ENCODE measurements around the gene YBEY.

The YBEY gene

DNA sequence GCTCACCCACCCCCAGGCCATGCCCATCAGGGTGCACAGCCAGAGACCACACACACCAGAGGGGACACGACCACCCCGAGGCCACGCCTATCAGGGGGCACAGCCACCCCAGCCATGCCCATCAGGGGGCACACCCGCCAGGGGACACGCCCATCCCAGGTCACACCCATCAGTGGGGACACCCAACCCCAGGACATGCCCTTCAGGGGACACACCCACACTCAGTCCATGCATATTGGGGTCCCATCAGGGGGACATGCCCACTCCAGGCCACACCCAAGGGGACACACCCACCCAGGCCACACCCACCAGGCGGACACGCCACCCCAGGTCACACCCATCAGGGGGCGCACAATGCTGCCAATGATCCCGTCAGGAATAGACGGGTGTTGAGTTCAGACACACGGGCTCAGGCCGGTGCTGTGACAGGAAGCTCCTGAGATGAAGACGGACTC, 21.4 kb upstream of the YBEY start:
- no peak for DNase-seq (ENCODE audit: low read depth)

DNA sequence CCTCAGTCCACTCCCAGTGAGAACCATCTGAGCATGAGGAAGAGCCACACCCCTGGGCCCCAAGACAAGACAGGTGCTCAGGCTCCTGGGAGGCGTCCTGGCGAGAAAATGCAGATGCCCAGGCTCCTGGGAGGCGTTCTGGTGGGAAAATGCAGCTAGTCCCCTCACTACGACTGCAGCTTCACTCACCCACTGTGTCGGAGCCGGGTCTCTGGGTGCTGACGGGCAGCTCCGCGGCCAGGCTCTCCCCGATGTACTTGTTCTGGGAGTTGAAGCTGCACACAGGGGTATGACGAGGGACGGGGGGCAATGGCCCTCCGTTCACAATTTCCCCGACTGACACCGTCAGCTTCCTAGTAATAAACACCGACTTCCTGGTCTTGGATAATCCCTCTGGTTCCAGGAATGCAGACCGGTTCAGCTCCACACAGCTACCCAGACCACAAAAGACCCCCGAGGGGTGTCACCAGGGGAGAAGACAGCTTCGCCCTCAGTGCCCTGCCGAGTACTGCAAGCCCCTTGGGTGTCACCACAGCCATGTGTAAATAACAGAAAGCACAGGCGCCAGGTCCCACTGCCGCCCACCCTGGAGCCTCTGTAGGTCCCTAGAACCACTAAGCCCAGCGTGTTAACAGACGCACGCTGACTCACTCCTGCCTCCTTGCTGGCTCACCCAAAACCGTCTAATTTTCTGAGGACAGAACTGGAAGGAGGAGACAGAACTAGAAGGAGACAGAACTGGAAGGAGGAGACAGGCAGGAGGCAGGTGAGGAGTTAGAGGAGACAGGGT, 20.2 kb upstream of the YBEY start:
- no peak for DNase-seq (ENCODE audit: low read depth)

DNA sequence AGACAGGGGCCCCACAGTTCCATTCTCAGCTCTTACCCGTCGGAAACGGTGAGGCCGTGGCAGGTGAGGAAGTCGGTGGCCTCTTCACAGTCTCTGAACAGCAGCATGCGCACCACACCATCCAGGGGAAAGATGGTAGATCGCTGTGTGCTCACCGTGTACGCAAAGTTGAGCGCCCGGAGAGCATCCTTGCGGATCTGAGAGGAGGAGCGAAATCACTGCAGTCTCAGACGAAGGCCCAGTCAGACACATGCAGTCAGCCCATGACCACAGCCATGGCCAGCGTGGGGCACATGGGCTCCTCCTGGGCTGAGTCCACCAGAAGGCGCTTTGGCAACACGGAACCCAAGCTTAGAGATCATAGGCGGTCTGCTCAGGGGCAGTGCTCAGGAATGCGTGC, 19.2 kb upstream of the YBEY start:
- DNase-seq (ENCODE audit: low read depth), result no peak

DNA sequence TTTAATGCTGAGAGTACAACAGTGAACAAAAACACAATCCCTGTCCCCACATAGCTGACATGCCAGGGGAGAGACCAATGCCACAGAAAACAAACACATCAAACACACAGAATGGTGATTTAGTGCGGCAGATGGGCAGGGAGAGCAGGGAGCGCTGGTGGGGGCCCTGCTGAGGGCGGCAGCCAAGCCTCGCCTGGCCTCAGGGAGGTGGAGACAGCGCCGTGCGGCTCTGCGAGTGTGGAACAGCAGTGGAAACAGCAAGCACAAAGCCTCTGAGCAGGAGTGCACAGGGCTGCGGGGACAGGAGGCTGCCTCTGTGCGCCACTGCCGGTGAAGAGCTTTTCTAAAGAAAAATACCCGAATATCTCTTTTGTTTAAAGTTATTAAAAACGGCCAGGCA, 17.8 kb upstream of the YBEY start:
- DNase-seq (ENCODE audit: low read depth), result no peak

DNA sequence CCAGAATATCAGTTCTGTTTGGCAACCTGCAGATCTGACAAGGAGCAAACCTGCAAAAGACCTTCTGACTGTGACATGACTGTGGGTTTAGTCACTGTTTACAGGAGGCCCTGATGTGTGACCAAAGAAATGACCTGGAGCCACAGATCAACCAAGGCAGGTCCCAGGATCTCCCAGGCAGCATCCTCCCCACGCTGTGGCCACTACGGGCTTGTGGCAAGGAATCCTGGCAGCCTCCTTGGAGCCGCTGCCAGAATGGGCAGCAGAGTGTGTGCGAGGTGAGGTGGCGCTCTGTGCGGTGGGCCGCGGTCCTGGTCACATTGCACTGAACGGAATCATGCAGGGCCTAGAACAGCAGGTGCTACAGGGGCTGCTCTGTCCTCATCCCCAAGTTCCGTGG, 16.7 kb upstream of the YBEY start:
- DNase-seq (ENCODE audit: low read depth), result no peak

DNA sequence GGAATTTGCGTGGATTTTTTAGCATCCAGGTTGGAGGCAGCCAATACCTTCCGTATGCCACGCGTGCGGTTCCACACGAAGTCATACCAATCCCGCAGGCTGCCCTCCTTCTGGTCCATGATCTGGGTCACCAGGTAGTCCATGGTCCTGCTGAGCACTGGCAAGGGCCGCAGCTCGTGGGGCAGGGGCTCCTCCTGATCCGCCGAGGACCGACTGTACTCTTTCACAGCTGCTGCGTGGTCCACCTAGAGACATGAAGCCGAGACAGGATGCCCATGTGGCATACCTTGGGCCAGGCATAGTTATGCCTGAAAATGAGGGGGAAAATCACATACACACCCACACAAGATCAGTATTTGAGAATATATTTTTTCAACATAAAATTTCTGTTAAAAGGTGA, 12.8 kb upstream of the YBEY start:
- DNase-seq (ENCODE audit: low read depth), result no peak

DNA sequence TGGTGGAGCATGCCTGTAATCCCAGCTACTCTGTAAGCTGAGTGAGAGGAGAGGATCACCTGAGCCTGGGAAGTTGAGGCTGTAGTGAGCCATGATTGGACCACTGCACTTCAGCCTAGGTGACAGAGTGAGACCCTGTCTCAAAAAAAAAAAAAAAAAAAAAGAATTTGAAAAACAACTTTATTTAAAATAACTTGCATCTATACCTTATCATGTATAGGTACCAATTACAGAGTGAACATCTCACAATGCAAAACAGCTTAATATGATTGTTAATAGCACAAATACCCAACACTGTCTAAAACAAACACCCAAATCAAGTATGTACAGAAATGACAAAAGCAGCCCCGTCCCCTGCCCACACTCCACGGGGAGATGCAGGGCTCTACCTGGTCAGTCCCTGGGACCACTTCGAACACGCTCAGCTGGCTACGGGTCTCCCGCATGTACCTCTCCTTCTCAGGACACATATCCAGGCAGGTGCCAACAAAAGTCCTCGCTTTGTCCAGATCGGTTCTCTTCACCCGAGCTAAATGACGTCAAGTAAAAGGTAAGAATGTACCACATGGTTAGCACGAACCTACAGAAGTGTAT, 11.2 kb upstream of the YBEY start:
- DNase-seq (ENCODE audit: low read depth), result no peak

DNA sequence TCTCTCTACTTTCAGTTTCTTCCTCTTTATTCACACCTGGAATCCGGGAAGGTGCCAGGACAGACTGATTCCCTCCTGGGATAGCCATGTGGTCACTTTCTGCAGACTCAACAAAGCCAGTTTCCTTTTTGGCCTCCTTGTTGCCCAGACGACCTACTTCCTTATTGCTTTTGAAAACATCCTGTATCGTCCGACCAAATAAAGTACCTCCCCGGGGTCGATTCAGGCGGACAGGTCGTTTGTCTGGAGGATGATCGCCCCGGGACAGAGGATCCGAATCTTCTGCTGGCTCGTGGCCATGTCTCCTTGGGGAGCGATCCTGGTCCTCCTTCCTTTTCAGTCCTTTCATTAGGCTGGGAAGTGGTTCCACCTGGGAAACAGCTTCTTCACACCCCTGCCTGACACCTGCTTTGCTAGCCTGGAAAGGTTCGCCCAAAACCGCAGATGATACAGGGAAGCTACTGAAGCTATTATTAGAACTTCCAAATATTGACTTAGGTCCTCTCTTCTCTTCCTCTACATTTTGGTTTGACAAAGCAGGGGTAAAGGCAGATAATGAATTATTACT, 2.0 kb upstream of the YBEY start:
- no peak for DNase-seq (ENCODE audit: low read depth)

DNA sequence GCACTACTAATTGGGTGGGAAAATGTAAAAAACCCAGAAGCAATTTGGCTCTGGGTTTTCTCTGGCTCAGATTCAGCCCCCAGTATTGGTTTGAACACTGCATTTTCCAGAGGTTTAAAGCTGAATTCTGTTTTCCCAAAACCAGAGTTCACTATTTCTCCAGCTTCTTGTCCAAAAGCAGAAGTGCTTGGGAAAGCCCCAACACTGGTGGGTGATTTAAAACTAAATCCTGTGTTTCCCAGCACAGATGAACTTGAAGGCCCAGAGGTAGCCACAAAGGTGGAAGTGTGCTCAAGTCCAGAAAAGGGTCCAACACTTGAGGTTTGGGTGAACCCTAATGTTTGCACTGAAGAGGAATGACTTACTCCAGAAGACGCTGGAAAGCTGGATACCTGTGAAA, 1.4 kb upstream of the YBEY start:
- DNase-seq (ENCODE audit: low read depth), result no peak

DNA sequence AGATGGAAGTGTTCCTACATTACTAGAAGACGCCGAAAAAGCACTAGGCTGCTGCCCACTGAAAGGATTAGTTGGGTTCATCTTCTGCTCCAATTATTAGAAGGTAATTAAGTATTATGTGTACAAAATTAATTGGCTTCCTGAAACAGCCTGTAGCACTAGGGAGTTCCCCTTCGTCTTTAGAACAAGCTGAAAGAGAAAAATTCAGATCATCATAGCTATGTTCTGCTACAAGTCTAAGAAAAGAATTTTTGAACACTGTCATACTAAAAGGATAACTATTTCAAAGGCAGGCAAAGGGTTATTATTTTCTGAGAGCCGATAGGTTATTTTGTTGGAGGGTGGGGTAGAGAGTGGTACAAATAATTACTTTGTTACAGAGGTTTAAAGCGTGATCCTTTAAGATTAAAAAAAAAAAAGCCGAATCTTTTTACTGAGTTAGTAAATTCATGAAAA, 908 bp upstream of the YBEY start, which contains the start of gene MCM3AP:
MCM3AP (minus strand) TSS at position 406 of the 456 bp plus-strand sequence; CDS start at position 81, 325 bp downstream.
- no peak for DNase-seq (ENCODE audit: low read depth)

DNA sequence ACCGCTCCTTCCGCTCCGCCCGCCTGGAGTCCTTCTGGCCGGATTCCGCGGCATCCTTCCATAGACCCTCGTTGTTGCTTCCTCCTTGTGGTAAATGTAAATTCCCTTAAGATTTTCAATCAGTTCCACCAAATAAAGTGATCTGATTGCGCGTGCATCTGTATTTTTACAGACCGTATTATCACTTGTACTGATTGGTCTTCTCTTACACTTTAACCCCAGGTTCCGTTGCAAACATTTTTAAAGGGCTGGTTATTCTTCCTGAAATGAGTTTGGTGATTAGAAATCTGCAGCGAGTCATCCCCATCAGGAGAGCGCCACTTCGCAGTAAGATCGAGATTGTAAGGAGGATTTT, 483 bp downstream of the YBEY start:
- DNase-seq (ENCODE audit: low read depth), result no peak

DNA sequence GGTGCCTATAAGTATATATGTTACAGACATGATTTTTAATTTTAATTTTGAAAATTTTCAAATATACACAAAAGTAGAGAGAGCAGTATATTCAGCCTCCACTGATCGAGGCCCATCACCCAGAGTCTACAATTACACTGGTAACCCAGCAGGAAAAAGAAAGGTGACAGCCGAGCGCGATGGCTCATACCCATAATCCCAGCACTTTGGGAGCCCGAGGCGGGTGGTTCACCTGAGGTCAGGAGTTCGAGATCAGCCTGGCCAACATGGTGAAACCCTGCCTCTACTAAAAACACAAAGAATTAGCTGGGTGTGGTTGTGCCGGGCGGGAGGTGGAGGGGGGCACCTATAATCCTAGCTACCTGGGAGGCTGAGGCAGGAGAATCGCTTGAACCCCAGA, 1.4 kb downstream of the YBEY start:
- no peak for DNase-seq (ENCODE audit: low read depth)

DNA sequence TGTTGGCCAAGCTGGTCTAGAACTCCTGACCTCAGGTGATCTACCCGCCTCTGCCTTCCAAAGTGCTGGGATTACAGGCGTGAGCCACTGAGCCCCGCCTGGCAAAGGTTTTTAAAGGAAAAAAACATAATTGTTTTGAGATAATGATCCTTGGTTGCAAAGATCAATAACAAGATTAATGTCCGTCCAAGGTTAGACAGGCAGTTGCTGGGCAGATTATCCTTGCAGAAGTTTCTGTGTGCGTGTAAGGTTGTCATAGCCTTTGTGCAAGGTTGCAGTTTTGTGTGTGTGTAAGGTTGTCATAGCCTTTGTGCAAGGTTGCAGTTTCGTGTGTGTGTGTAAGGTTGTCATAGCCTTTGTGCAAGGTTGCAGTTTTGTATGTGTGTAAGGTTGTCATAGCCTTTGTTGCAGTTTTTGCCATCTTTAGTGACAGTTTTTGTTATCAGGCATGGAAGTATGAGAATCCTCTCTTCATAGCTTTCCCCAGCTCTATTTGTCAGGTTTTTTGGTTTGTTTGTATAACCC, 3.6 kb downstream of the YBEY start:
- DNase-seq (ENCODE audit: low read depth), result no peak

DNA sequence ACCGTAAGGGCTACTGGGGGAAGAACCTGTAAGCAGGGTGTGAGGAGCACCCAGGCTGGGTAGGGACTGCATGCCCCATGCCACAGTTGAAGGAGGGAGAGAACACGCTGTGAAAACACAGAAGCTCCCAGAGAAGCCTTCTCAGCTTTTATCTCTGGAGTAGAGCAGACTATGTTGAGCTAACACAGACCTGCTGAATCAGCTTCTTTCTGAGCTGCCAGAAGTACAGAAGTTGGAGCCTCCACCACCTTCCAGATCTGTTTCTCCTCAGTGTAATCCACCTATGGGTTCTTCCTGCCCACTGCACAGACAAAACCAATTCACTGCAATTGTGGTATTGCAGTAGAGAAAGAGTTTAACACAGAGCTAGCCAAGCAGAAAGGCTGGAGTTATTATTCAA, 5.4 kb downstream of the YBEY start:
- no peak for DNase-seq (ENCODE audit: low read depth)

DNA sequence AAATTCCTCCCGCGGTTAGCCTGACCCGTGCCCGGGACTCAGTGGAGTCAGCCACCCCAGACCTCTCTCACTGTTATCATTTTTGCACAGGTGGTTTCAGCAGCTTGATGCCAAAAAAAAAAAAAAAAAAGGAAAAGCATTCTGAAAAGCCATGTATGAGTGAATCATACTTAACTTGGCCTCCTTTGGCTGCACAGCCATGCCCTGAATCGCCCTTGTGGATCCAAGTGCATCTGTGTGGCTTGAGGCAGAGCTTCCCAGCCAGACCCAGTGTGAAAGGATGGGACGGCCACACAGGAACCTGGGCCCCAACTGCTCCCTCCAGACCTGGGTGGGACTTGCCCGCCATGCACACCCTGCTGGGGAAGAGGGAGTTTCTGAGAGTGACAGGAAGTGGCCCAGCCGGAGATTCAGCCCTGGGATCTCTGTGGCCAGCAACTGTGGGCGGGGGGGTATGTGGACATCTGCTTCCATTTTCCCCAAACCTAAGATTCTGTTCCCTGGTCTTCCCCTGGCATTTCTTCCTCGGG, 8.6 kb downstream of the YBEY start:
- DNase-seq (ENCODE audit: low read depth), result peak; percentile 28

DNA sequence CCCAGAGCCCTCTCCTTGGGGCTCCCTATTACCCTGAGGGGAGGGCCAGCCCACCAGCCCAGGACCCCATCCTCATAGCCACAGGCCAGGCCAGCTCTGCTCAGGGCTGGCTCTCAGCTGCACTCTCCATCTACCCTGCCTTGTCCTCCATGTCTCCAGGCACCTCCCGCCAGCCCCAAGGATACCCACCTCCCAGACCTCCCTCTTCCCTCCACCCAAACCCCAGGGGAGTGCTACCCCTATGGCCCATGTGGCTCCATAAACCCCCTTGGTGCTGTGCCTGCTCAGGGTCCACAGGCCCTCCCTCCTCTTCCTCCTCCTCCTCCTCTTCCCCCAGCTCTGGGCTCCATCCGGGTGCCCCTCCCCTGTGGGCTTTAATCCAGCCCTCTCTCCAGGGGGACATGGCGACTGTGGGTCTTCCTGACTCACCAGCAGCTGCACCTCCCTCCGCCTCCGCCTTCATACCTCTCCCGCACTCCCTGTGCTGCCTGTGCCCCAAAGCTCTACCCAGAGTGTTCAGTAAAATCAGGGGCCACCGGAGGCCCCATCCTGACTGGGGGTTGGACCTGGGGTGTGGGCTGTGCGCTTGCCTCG, 9.1 kb downstream of the YBEY start:
- peak; percentile 59 for DNase-seq (ENCODE audit: low read depth)

DNA sequence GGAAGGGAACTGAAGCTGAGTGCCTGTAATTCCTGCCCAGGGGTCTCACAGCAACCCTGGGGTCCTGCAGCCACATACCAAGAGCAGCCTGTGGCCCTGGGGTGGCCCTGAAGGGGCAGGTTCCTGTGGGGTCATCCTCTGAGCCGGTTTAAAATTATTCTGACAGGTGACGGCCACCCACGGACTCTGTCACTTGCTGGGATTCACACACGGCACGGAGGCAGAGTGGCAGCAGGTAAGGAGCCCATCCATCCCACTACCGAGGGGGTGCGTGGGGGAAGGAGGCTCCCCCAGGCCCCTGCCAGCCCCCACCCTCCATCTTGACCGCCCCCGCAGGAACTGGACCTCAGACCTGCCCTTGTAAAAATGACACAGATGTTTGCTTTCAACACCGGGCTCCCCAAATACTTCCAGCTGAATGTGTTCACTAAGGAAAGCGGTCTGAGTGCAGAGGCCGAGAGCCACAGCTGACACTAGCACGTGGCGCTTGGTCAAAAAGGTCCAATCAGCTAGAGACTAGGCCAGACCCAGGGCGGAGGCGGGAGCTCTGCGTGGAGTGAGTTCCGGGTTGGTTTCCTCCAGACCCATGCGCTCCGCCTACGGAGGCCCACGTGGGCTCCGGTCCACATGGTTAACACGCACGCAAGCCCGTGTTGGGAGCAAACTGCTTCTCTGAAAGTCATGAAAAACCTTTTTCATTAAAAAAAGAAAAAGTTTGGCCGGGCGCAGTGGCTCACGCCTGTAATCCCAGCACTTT, 10.0 kb downstream of the YBEY start:
- peak; percentile 74 for DNase-seq (ENCODE audit: low read depth)

DNA sequence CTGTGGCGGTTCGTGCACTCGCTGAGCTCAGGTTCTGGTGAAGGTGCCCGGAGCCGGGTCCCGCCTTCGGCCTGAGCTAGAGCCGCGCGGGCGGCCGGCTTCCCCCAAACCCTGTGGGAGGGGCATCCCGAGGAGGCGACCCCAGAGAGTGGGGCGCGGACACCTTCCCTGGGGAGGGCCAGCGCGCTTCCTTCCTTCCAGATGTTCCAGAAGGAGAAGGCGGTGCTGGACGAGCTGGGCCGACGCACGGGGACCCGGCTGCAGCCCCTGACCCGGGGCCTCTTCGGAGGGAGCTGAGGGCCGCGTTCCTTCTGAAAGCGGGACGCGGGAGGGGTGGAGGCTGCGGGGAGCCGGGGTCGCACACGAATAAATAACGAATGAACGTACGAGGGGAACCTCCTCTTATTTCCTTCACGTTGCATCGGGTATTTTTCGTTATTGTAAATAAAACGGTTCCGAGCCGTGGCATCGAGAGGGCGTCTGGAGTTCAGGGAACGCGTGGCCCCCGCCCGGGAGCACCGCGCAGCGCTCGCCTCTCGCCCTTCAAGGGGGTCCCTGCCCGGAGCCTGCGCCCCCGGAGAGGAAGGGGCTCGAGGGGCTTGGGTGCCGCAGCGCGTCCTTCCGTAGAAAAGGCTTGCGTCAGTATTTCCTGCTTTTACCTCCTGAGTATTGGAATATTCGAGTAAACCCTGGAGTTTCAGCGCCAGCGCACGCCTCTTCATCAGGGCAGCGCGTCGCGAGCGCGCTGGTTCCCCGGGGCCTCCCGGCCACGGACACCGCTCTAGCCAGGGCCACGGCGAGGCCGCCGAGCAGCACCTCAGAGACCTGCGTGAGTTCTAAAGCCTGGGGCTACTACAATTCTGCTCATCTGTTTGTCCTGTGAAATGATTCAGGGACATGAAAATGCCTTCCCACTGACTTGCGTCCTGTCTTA, 11.5 kb downstream of the YBEY start:
- no peak for DNase-seq (ENCODE audit: low read depth)

DNA sequence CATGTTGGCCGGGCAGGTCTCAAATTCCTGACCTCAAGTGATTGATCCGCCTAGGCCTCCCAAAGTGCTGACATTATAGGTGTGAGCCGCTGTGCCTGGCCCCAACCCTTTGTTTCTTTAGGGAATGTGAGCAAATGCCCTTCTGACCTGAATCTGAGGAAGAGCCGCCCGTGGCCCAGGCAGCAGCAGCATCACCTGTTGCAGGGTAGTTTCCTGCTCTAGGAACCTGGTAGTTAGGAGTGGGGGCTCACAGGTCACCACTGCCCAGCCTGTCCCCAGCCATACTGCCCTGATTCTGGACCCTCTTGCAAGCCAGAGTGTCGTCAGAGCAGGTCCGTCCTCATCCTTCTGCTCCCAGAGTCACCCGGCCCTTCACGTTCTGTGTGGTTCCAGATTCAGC, 13.0 kb downstream of the YBEY start:
- DNase-seq (ENCODE audit: low read depth), result no peak

DNA sequence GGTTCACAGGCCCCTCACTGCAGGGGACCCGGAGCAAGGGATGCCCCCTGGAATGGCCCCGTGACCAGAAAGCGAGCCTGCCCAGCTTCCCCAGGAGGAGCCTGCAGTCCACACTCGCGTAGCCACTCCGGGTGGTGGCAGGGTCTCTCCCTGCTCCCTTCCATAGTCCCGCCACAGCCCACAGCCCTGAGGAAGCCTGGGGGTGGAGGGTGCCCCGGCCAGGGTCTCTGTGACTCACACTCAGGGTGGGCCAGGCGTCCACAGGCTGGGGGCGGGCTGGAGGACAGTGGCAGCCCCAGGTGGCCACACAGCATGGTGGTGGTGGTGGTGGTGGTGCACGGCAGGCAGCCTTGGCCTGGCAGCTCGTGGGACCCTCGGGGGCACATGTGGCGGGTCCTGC, 15.6 kb downstream of the YBEY start:
- DNase-seq (ENCODE audit: low read depth), result no peak

DNA sequence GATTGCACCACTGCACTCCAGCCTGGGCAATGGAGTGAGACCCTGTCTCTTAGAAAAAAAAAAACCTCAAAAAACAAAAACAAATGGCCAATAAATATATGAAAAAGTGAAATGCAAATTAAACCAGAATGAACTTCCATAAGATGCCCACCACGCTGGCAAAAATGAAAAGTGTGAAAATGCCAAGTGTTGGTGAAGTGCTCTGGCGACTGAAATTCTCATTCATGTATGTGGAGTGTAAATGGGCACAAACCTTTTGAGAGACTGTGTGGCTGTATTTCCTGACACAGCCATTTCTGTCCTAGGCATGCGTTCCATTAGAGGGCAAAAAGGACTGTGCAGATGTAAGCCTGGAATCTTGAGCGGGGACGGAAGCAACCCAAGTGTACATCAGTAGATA, 18.3 kb downstream of the YBEY start:
- no peak for DNase-seq (ENCODE audit: low read depth)

Data from non-pigmented ciliary epithelial cell (primary cell).